Measurements from ENCODE around the gene TIMP1. TPM values are rescaled to one million over a fixed set of nuclear protein-coding genes. Genes with fewer than 3 reads are reported as not detected.

Gene TIMP1
- total RNA-seq, 1 donor from 2014 or later: 6.7 TPM

- intact Hi-C loops (cut with micrococcal nuclease): loop anchor here (2.0 kb wide), 1 partner anchor 59 kb away; the partner anchor contains the start of gene ARAF
- no peak for ATAC-seq (ENCODE audit: low read depth)
- Mint-ChIP-seq H3K27ac (no peak overlapping the region), H3K9me3 (no peaks in the 10 kb centered on the region), H3K36me3 (ENCODE audit: low read depth) (no peaks in the 10 kb centered on the region), H3K4me3 (no peak overlapping the region), H3K27me3 (peaks cover 48% of the 10 kb centered on the region), H3K4me1 (peaks cover 16% of the 10 kb centered on the region)
- ChIA-PET POLR2A (interaction anchor here (0.6 kb wide), 1 partner anchor 838 kb away, joined by 7 read pairs; no protein-coding TSS in a partner anchor), CTCF (no interaction called here)
- no peak for TF ChIP-seq CTCF (IDR thresholded peaks at IDR 0.05)
- no peak for DNase-seq
Observed at GRCh38 chrX:47620303-47620685, 38.1 kb downstream of the TIMP1 start.

GRCh38 chrX:47621851-47622250 is 39.6 kb downstream of the TIMP1 start:
- no peak for ATAC-seq (ENCODE audit: low read depth)
- H3K4me1 Mint-ChIP-seq: peaks cover 16% of the 10 kb centered on the region

GRCh38 chrX:47623540-47624027 is 41.3 kb downstream of the TIMP1 start:
- ChIA-PET CTCF (no interaction called here), POLR2A (no interaction called here)
- H3K4me3 Mint-ChIP-seq: peak overlapping the region; percentile 70
- H3K27ac Mint-ChIP-seq: no peak overlapping the region
- intact Hi-C loops (cut with micrococcal nuclease): no loop called here
- no peaks in the 10 kb centered on the region for H3K9me3 Mint-ChIP-seq
- DNase-seq (no peak), ATAC-seq (ENCODE audit: low read depth) (no peak)
- H3K36me3 Mint-ChIP-seq (ENCODE audit: low read depth): no peaks in the 10 kb centered on the region
- peaks cover 16% of the 10 kb centered on the region for H3K4me1 Mint-ChIP-seq
- no peak for TF ChIP-seq CTCF (IDR thresholded peaks at IDR 0.05)
- H3K27me3 Mint-ChIP-seq: peaks cover 30% of the 10 kb centered on the region

More at GRCh38 chrX:47621851-47622250, 39.6 kb downstream of the TIMP1 start:
- Mint-ChIP-seq H3K27ac (no peak overlapping the region), H3K36me3 (ENCODE audit: low read depth) (no peaks in the 10 kb centered on the region), H3K4me3 (no peak overlapping the region), H3K27me3 (peaks cover 41% of the 10 kb centered on the region), H3K9me3 (no peaks in the 10 kb centered on the region)
- intact Hi-C loops (cut with micrococcal nuclease): loop anchor here (2.0 kb wide), 1 partner anchor 61 kb away; the partner anchor contains the start of gene ARAF
- POLR2A ChIA-PET: no interaction called here
- no peak for TF ChIP-seq CTCF (IDR thresholded peaks at IDR 0.05)
- no peak for DNase-seq
- CTCF ChIA-PET: no interaction called here

GRCh38 chrX:47625365-47625764 is 43.1 kb downstream of the TIMP1 start:
- H3K36me3 Mint-ChIP-seq (ENCODE audit: low read depth): no peaks in the 10 kb centered on the region
- H3K4me3 Mint-ChIP-seq: no peak overlapping the region
- no peaks in the 10 kb centered on the region for H3K9me3 Mint-ChIP-seq
- peaks cover 26% of the 10 kb centered on the region for H3K27me3 Mint-ChIP-seq
- no peak for DNase-seq
- no peak for ATAC-seq (ENCODE audit: low read depth)
- ChIA-PET POLR2A (no interaction called here), CTCF (no interaction called here)
- no peak for TF ChIP-seq CTCF (IDR thresholded peaks at IDR 0.05)
- peaks cover 26% of the 10 kb centered on the region for H3K4me1 Mint-ChIP-seq
- intact Hi-C loops (cut with micrococcal nuclease): no loop called here
- no peak overlapping the region for H3K27ac Mint-ChIP-seq

GRCh38 chrX:47628982-47629381 is 46.7 kb downstream of the TIMP1 start:
- ChIA-PET CTCF (no interaction called here), POLR2A (interaction anchor here (0.5 kb wide), 1 partner anchor 379 kb away, joined by 7 read pairs; no protein-coding TSS in a partner anchor)
- Mint-ChIP-seq H3K36me3 (ENCODE audit: low read depth) (no peaks in the 10 kb centered on the region), H3K9me3 (no peaks in the 10 kb centered on the region), H3K4me1 (peaks cover 25% of the 10 kb centered on the region), H3K27me3 (peaks cover 5% of the 10 kb centered on the region), H3K27ac (no peak overlapping the region), H3K4me3 (no peak overlapping the region)
- TF ChIP-seq CTCF (IDR thresholded peaks at IDR 0.05): no peak
- ATAC-seq (ENCODE audit: low read depth): no peak
- intact Hi-C loops (cut with micrococcal nuclease): no loop called here
- DNase-seq: no peak

Measured in activated B cell treated with CpG ODN at 0.5 μM for 24 hours (primary cell).